SK-N-SH treated with all-trans-retinoic acid at 6 μM for 48 hours (cell line): ENCODE measurements around the gene RAB40A.

Experiments
- ATAC-seq: fragments of 200-7000 bp; cut with Tn5 transposase; 3 replicates; pipeline ENCODE4 v1.9.1; 2020; ENCODE audit warnings: mild to moderate bottlenecking, moderate library complexity
- ARNTL ChIP-seq: fragments of 450-650 bp; formaldehyde crosslinking; IDR thresholded peaks from 2 replicates; pipeline ENCODE4 v1.5.0; 2020; ENCODE audit warnings: low read depth, mild to moderate bottlenecking, moderate library complexity, borderline replicate concordance
- CREB5 ChIP-seq: fragments of 250-450 bp; sonication (Bioruptor Pico); IDR thresholded peaks from 2 replicates; pipeline ENCODE4 v1.5.1; 2020; ENCODE audit warnings: low read depth, mild to moderate bottlenecking, moderate library complexity
- CSDC2 ChIP-seq: fragments of 250-450 bp; sonication (Bioruptor Pico); IDR thresholded peaks from 2 replicates; pipeline ENCODE4 v1.5.0; 2020; ENCODE audit warnings: mild to moderate bottlenecking, moderate library complexity
- ESRRG ChIP-seq: fragments of 250-450 bp; sonication (Bioruptor Pico); IDR thresholded peaks from 2 replicates; pipeline ENCODE4 v1.6.1; 2021; ENCODE audit warnings: mild to moderate bottlenecking
- GLIS3 ChIP-seq: fragments of 250-450 bp; sonication (Bioruptor Pico); IDR thresholded peaks from 2 replicates; pipeline ENCODE4 v1.5.0; 2020; ENCODE audit warnings: mild to moderate bottlenecking, moderate library complexity
- OSR1 ChIP-seq: fragments of 250-450 bp; sonication (Bioruptor Pico); IDR thresholded peaks from 2 replicates; pipeline ENCODE4 v1.8.0; 2022; ENCODE audit warnings: moderate library complexity, mild to moderate bottlenecking, inconsistent platforms
- PPARA ChIP-seq: fragments of 250-450 bp; sonication (Bioruptor Pico); IDR thresholded peaks from 2 replicates; pipeline ENCODE4 v1.5.0; 2020; ENCODE audit warnings: mild to moderate bottlenecking, borderline replicate concordance
- RARB ChIP-seq: fragments of 250-450 bp; sonication (Bioruptor Pico); IDR thresholded peaks from 2 replicates; pipeline ENCODE4 v1.8.0; 2021; ENCODE audit warnings: mild to moderate bottlenecking, moderate library complexity
- SNAI2 ChIP-seq: fragments of 250-450 bp; sonication (Bioruptor Pico); IDR thresholded peaks from 2 replicates; pipeline ENCODE4 v1.5.0; 2020; ENCODE audit warnings: mild to moderate bottlenecking, moderate library complexity
- TCF4 ChIP-seq: fragments of 250-450 bp; sonication (Bioruptor Pico); IDR thresholded peaks from 2 replicates; pipeline ENCODE4 v1.8.0; 2021; ENCODE audit warnings: mild to moderate bottlenecking, moderate library complexity, borderline replicate concordance
- TOX ChIP-seq: fragments of 250-450 bp; sonication (Bioruptor Pico); IDR thresholded peaks from 2 replicates; pipeline ENCODE4 v1.8.0; 2021; ENCODE audit warnings: mild to moderate bottlenecking, moderate library complexity, borderline replicate concordance
- ZC3H10 ChIP-seq: fragments of 250-450 bp; sonication (Bioruptor Pico); IDR thresholded peaks from 2 replicates; pipeline ENCODE4 v1.5.1; 2021; ENCODE audit warnings: mild to moderate bottlenecking, moderate library complexity
- ZFP3 ChIP-seq: fragments of 250-450 bp; sonication (Bioruptor Pico); IDR thresholded peaks from 2 replicates; pipeline ENCODE4 v1.5.0; 2020; ENCODE audit warnings: mild to moderate bottlenecking, moderate library complexity
- ZFP30 ChIP-seq: fragments of 450-650 bp; formaldehyde crosslinking; IDR thresholded peaks from 2 replicates; pipeline ENCODE4 v1.5.0; 2022; ENCODE audit warnings: mild to moderate bottlenecking, moderate library complexity
- ZNF565 ChIP-seq: fragments of 450-650 bp; formaldehyde crosslinking; conservative IDR thresholded peaks from 2 replicates; pipeline ENCODE4 v1.5.0; 2020; ENCODE audit warnings: low read depth, mild to moderate bottlenecking, moderate library complexity
- ZNF70 ChIP-seq: fragments of 450-650 bp; formaldehyde crosslinking; IDR thresholded peaks from 2 replicates; pipeline ENCODE4 v1.5.0; 2020; ENCODE audit warnings: mild to moderate bottlenecking, moderate library complexity
- ZNF8 ChIP-seq: fragments of 450-650 bp; formaldehyde crosslinking; IDR thresholded peaks from 2 replicates; pipeline ENCODE4 v1.5.0; 2020; ENCODE audit warnings: mild to moderate bottlenecking, moderate library complexity
- TF ChIP-seq, protein P1 (sequence below): fragments of 250-450 bp; sonication (Bioruptor Pico); IDR thresholded peaks from 2 replicates; pipeline ENCODE4 v1.8.0; 2021; ENCODE audit warnings: low read depth, mild to moderate bottlenecking, moderate library complexity, borderline replicate concordance
- TF ChIP-seq, protein P2 (sequence below): fragments of 250-450 bp; sonication (Bioruptor Pico); IDR thresholded peaks from 2 replicates; pipeline ENCODE4 v1.8.0; 2020; ENCODE audit warnings: mild to moderate bottlenecking, moderate library complexity, borderline replicate concordance

The RAB40A gene

GRCh38 chrX:103550415-103551051 lies 31.2 kb upstream of the RAB40A start:
- ATAC-seq = no peak

DNA sequence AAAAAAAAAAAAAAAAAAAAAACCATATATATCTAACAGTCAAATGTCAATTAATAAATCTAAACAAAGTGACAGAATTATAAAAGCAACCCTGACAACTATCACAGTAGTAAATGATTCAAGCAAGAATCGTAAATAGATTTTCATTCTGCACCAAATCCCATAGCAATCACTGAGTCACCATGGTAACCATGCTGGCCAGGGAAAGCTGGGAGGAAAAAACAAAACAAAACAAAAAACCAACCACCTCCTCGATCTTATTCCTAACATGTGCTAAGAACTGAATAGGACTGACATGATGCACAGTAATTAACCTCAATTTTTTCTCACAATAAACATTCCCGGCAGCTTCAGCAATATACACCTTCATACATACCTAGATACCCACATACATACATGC lies 30.6 kb upstream of the RAB40A start:
- ATAC-seq = no peak

More at GRCh38 chrX:103550415-103551051, 31.2 kb upstream of the RAB40A start:
- no peak for TF ChIP-seq ARNTL (CRISPR knock-in tag)
- no peak for TF ChIP-seq SNAI2 (CRISPR knock-in tag)
- no peak for TF ChIP-seq PPARA (CRISPR knock-in tag)
- TF ChIP-seq, protein P1, sequence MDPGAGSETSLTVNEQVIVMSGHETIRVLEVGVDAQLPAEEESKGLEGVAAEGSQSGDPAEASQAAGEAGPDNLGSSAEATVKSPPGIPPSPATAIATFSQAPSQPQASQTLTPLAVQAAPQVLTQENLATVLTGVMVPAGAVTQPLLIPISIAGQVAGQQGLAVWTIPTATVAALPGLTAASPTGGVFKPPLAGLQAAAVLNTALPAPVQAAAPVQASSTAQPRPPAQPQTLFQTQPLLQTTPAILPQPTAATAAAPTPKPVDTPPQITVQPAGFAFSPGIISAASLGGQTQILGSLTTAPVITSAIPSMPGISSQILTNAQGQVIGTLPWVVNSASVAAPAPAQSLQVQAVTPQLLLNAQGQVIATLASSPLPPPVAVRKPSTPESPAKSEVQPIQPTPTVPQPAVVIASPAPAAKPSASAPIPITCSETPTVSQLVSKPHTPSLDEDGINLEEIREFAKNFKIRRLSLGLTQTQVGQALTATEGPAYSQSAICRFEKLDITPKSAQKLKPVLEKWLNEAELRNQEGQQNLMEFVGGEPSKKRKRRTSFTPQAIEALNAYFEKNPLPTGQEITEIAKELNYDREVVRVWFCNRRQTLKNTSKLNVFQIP (CRISPR knock-in tag) = no peak
- no peak for TF ChIP-seq ZFP30
- TF ChIP-seq, all 23 proteins: peak for 0

DNA sequence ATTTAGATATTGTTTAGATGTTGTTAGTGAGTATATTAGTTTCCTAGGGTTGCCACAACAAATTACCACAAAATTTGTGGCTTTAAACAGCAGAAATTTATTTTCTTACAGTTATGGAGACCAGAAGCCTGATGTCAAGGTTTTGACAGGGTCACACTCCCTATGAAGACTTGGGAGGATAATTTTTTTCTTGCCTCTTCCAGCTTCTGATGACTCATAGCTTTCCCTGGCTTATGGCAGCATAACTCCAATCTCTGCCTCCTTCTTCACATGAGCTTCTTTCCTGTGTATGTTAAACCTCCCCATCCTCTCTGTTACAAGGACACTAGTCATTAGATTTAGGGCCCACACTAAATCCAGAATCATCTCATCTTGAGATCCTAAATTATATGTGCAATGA lies 20.9 kb upstream of the RAB40A start:
- ATAC-seq = peak; percentile 62

More for the DNA sequence above, 30.6 kb upstream of the RAB40A start:
- TF ChIP-seq ESRRG (CRISPR knock-in tag) = no peak
- TF ChIP-seq PPARA (CRISPR knock-in tag) = no peak
- no peak for TF ChIP-seq ZC3H10
- TF ChIP-seq CREB5 = no peak
- no peak for TF ChIP-seq ZFP3
- no peak for TF ChIP-seq TOX (CRISPR knock-in tag)
- no peak for TF ChIP-seq OSR1

GRCh38 chrX:103539695-103540094 lies 20.4 kb upstream of the RAB40A start:
- no peak for ATAC-seq
- no peak for TF ChIP-seq CREB5
- no peak for TF ChIP-seq TCF4 (CRISPR knock-in tag)

More for the DNA sequence above, 20.9 kb upstream of the RAB40A start:
- no peak for TF ChIP-seq ESRRG (CRISPR knock-in tag)
- TF ChIP-seq RARB = no peak
- no peak for TF ChIP-seq CREB5
- TF ChIP-seq PPARA (CRISPR knock-in tag) = no peak
- TF ChIP-seq, protein P1 (CRISPR knock-in tag) = no peak
- TF ChIP-seq TOX (CRISPR knock-in tag) = no peak
- TF ChIP-seq ZNF70 (CRISPR knock-in tag) = no peak
- TF ChIP-seq ZNF8 = no peak
- no peak for TF ChIP-seq ZFP30
- TF ChIP-seq CSDC2 (CRISPR knock-in tag) = no peak
- TF ChIP-seq ZC3H10 = no peak
- no peak for TF ChIP-seq ZNF565
- TF ChIP-seq GLIS3 (CRISPR knock-in tag) = no peak
- TF ChIP-seq, protein P2, sequence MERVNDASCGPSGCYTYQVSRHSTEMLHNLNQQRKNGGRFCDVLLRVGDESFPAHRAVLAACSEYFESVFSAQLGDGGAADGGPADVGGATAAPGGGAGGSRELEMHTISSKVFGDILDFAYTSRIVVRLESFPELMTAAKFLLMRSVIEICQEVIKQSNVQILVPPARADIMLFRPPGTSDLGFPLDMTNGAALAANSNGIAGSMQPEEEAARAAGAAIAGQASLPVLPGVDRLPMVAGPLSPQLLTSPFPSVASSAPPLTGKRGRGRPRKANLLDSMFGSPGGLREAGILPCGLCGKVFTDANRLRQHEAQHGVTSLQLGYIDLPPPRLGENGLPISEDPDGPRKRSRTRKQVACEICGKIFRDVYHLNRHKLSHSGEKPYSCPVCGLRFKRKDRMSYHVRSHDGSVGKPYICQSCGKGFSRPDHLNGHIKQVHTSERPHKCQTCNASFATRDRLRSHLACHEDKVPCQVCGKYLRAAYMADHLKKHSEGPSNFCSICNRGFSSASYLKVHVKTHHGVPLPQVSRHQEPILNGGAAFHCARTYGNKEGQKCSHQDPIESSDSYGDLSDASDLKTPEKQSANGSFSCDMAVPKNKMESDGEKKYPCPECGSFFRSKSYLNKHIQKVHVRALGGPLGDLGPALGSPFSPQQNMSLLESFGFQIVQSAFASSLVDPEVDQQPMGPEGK (CRISPR knock-in tag) = no peak
- TF ChIP-seq ZFP3 = no peak
